Occipital lobe (tissue), 2 donors: ENCODE results near the gene TBL2. TPM values are rescaled to one million over a fixed set of nuclear protein-coding genes. Genes with fewer than 3 reads are reported as not detected.
"Not testable (repeated sequence)": the region's sequence is repeated elsewhere in the genome, so short reads cannot be mapped to it uniquely, and the experiment has no call there.

Source experiments
- DNase-seq: peaks from one replicate; lab custom pipeline; 2025; lab: John Stamatoyannopoulos, UW
- total RNA-seq: library from RNA; depleted of rRNA; stranded (reverse); fragments of >200 nt; gene quantifications from one replicate; pipeline ENCODE4 v1.2.3, GENCODE V29; 2014

TBL2 gene
- total RNA-seq, 1 donor from 2014 or later, result 22.5 TPM

- no peak for DNase-seq
Observed at GRCh38 chr7:73606801-73607691, 28.7 kb upstream of the TBL2 start.

DNA sequence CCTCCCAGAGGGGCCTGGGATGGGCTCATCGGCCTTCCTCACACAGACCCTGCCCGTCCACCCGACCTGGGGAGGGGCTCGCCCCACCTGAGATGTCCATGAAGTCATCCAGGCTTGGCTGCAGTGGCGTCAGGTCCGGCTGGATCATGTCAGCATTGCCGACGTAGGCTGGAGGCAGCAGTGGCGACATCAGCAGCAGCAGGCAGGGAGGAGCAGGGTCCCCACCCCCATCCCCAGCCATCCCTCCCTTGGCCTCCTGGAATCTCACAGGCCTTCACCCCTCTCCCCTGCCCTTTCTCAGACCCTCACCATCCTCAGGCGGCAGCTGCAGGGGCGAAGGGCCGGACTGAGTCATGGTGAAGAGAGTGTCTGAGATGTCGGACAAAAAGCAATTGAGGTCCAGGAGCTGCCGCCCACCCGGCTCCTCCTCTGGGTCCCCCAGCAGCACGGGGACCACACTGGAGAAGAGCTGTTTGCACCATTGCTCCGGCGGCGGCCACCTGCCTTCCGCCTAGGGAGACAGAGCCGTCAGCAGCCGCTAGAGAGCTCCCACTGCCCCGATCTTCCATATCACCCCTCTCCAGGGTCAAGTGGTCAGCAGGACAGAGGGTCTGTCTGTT, 27.3 kb upstream of the TBL2 start:
- no peak for DNase-seq

DNA sequence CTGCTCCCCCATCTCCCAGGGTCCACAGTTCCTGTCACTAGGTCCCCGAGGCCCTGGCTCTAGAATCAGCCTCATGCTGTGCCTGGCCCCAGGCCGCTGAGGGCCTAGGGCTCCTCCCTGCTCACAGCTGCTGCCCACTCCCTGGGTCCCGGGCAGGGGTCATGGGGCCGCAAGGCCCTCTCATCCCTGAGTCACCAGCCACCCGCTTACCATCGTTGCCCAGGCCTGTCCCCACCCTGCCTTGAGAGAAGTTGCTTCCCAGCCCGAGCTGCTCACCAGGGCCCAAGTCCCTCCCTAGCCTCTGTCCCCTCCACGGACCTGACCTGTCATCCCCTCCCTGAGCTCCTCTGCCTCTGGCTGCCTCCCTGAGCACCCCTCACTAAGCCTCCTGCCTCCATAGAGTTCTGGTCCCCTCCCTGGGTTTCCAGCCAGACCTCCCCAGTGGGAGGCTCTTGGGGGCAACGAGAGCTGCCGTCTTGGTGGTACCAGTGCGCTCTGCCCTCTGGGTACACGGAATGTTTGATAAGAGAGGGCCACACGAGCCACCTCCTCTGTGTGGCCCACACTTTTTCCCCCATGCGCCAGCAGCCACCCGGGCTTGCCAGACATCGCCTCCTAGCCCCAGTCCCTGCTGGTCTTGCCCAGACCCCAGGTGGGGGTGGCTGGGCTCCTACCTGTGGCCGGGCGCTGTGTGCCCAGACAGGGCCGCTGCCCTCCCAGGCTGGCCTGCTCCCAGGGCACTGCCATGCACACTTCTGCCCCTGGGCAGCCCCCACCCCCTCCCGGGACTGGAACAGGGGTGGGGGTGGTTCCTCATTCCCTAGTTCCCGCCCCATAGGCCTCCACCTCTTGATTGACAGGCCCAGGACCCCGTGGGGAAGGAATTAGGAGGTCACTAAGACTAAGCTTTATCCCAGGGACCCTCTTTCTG, 24.6 kb upstream of the TBL2 start:
- no peak for DNase-seq

DNA sequence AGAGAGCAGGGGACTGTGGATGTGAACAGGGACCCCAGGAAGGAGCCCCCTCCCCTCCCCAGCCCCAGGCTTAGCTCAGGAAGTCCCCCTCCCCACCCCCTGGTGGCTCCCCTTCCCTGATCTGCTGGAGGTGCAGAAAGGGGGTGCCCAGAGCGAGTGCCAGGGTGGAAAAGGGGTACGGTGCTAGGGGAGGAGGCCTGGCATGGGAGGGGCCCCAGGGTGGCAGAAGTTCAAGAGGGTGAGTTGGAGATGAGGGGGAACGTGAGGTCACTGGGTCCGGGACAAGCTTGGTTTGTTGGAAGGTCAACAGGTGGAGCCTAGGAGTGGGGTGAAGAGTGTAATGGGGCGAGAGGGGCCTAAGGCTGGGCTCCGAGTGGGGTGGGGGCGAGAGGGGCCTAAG, 21.5 kb upstream of the TBL2 start:
- no peak for DNase-seq

DNA sequence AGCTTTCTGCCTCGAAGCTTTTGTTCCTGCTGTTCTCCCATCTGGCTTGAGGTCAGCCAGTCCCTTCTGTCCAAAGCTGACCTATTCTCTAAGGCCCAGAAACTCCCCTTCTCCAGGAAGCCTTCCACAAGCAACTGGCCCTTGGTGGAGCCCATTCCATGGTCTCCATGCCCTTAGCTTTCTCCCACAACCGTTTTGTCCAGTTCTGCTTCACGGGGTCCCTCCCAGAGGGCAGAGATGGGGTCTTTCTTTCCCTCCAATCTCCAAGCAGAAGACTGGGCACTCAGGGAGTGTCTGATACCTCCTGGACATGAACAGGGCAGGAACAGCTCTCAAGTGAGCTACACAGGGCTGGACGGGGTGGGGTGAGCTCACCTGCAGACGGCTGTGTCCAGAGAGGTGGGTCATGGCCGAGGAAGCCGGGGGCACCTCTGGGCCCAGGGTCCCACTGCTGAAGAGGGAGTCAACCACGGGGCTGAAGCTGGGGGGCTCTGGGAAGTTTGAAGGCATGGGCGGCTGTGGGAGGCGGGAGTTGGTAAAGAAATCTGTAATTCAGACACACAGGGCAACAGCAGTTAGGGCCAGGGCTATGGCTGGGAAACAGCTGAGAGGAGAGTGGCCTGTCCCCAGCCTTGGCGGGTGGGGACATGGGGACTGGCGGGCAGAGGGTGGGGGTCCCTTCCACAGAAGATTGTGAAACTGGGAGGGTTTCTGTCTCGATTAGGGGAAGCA, 20.9 kb upstream of the TBL2 start:
- no peak for DNase-seq

- DNase-seq, result no peak
Observed at GRCh38 chr7:73597978-73598782, 19.8 kb upstream of the TBL2 start.

DNA sequence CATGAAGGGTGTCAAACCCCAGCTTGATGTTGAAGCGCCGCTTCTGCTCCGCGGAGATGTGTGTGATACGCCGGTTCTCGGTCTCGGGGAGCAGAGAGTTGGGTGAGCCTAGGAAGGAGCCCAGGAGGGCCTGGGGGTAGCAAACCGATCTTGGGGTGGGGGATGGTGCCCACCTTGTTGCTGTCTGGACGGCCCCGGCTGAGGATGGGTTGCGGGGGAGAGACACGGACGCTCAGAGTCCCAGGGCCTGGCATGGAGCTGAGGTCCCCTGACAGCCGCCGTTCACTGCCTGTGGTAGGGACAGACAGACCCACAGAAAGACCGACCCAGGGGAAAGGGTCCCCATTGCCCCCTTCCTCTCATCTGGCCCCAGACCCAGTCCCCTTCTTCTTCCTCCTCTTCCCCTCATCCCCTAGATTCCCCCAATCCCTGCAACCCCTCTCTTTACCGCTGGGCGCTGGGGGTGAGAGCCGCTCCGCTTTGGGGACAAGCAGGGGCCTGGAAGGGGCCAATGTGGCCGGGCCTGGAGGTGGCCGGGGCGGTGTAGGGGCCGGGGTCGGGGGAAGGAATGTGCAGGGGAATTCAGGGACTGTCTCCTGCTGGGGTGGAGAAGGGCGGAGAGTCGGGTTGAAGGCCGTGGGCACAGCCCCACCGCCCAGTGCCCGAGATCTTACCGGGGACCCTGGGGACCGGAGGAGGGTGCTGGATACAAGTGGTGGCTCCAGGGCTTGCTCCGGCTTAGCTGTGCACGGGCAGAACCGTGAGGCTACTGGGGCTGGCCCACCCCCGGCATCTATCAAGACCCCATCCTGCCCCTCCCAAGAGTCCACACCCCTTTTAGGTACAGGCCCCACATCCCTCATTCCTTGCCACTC, 18.0 kb upstream of the TBL2 start:
- DNase-seq, result no peak

GRCh38 chr7:73595358-73595757, 17.0 kb upstream of the TBL2 start:
- no peak for DNase-seq

DNA sequence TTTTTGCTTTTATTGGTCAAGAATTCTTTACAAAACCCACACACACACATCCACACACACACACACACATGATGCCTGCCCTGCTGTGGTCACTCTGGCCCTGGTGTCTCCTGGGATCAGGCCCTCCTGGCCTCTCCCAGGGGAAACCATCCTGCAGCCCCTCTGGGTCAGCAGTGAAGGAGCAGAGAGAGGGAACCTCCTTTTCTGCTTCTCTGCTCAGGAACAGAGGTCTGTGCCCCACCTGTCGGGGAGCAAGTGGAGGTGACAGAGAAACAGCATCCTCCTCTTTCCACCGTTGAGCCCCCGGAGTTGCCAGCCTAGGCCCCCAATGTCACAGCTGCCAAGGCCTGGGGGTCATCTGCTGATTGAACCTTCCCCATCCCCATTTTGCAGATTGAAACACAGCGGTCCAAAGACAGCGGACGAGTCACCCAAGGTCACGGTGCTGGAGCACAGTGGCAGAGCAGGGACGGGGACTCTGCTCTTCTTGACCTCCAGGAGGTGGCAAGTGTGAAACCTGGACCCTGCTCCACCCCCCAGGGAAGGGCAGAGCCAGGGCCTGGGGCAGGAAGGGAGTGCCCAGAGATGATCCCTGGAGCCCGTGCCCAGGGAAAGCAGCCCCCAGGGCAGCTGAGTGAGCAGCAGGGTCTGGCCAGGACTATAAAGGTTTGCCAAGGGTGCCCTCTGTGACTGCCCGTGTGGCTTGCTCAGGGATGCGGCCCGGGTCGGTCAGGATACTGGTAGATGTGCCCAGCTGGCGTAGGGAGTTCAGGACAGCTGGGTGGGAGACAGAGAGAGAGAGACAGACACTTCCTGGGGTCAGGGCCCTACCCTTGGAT, 15.0 kb upstream of the TBL2 start:
- DNase-seq, result no peak

GRCh38 chr7:73586911-73587310, 8.5 kb upstream of the TBL2 start:
- DNase-seq, result no peak

GRCh38 chr7:73585196-73585595, 6.8 kb upstream of the TBL2 start:
- DNase-seq, result no peak

DNA sequence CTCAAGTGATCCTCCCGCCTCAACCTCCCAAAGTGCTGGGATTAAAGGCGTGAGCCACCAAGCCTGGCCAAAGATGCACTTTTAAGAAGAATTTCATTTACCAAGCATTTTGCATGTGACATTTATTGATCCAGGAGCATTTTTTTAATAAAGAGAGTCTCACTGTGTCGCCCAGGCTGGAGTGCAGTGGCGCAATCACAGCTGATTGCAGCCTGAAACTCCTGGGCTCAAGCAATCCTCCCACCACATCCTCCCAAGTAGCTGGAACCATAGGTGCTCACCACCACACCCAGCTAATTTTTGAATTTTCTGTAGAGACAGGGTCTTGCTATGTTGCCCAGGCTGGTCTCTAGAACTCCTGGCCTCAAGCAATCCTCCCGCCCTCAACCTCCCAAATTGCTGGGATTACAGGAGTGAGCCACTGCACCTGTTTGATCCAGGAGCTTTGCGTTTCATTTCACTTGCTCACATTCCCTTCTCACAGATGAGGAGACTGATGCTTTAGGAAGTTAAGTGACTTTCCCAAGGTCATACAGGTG, 4.4 kb upstream of the TBL2 start:
- no peak for DNase-seq

DNA sequence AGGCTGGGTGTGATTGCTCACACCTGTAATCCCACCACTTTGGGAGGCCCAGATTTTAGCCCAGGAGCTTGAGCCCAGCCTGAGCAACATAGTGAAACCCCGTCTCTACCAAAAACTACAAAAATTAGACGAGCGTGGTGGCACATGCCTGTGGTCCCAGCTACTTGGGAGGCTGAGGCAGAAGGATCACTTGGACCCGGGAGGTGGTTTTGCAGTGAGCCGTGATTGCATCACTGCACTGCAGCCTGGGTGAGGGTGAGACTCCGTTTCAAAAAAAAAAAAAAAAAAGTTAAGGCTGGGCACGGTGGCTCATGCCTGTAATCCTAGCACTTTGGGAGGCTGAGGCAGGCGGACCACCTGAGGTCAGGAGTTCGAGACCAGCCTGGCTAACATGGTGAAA, 2.6 kb upstream of the TBL2 start:
- DNase-seq, result not testable (repeated sequence)

GRCh38 chr7:73577627-73578341, 595 bp downstream of the TBL2 start:
- DNase-seq, result no peak

DNA sequence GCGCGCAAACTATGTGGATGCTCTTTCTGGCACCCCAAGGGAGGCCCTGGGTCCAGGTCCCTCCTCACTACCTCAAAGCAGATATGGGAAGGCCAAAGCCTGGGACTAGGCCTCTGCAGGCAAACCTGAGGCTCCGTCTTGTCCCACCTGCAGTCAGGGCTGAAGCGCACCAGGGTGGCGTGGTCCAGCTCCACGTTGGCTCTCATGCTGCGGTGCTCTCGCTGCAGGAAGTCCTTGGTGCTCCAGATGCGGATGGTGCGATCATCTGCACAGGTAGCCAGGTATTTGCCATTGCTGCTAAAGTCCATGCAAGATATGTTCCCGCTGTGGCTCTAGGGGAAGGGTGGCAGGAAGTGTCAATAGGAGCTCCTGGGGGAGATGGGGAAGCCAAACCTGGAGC, 4.6 kb downstream of the TBL2 start:
- DNase-seq, result no peak

DNA sequence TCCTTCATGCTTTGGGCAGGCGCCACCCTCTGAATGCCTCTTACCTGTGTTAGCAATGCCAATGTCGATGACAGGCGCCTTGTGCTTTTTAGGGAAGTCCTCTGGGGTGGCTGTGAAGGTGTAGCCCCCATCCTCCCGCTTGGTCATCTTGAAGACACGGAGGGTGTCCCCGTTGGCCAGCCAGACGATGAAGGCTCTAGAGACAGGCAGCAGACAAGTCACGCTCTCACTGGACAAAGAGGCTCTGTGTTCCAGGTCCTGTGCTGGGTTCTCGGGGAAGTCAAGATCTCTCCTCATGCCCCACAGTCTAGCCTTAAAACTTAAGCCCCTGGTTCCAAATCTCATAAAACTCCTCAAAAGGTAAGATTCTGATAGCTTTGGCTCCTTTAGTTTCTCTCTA, 5.1 kb downstream of the TBL2 start:
- DNase-seq, result no peak

DNA sequence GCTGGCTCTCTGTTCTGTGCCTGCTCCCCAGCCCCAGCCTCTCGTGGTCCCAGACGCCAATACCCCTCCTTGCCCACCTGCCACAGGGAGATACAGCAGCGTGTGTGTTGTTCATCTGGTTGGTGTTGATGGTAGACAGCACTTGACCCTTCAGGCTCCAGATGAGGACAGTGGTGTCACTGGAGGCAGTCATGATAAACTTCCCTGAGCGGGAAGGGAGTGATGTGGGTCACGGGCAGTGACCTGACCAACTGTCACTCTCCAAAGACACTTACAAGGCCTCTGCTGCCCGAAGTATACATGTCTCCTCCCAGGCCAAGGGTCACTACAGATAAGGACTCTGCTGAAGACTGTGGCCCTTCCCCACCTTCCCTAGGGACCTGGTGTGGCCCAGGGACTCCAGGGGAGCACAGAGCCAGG, 5.6 kb downstream of the TBL2 start:
- DNase-seq, result no peak

- no peak for DNase-seq
Observed at GRCh38 chr7:73570977-73571376, 7.4 kb downstream of the TBL2 start.
